PFSK-1 (cell line): ENCODE measurements around the gene XRCC3.

Experiments used
- FOXP2 ChIP-seq: optimal IDR thresholded peaks from 2 replicates; pipeline ENCODE3; 2011; ENCODE audit warnings: borderline replicate concordance, control low read depth, inconsistent platforms; ENCODE audit not compliant: insufficient read depth; ENCODE audit errors: extremely low read length, extremely low read depth
- POLR2AphosphoS5 ChIP-seq: IDR thresholded peaks from 2 replicates; pipeline ENCODE4 v1.6.1; 2012; ENCODE audit warnings: low read depth, mild to moderate bottlenecking, control low read depth, low read length, moderate library complexity
- REST ChIP-seq, 2 experiments: IDR thresholded peaks; 2 replicates each; pipeline versions ENCODE4 v1.6.1 to v1.8.0; 2011 to 2012; ENCODE audit warnings: low read depth in 2 of 2, low read length in 2 of 2, control low read depth in 1 of 2, inconsistent platforms in 1 of 2, mild to moderate bottlenecking in 1 of 2, moderate library complexity in 1 of 2; ENCODE audit not compliant: insufficient read depth in 1 of 2
- SIN3A ChIP-seq: IDR thresholded peaks from 2 replicates; pipeline ENCODE4 v1.6.1; 2012; ENCODE audit warnings: mild to moderate bottlenecking, low read length, moderate library complexity, borderline replicate concordance; ENCODE audit not compliant: insufficient read depth
- TAF1 ChIP-seq: IDR thresholded peaks from 2 replicates; pipeline ENCODE4 v1.6.1; 2012; ENCODE audit warnings: low read length, control low read depth, borderline replicate concordance; ENCODE audit not compliant: insufficient read depth

- TF ChIP-seq POLR2AphosphoS5 (no peak), REST (IDR thresholded peaks at IDR 0.05; ENCODE audit: insufficient read depth in 1 of 2, low read depth in 2 of 2, low read length in 2 of 2) (no peak), TAF1 (no peak), SIN3A (no peak), FOXP2 (no peak)
These were observed 8.5 kb upstream of the XRCC3 start for GRCh38 chr14:103723748-103724081.
